Esophagus mucosa (tissue), 1 donor: Measurements from ENCODE around the gene ZNF43. TPM values are rescaled to one million over a fixed set of nuclear protein-coding genes. Genes with fewer than 3 reads are reported as not detected.
"Not testable (repeated sequence)": the region's sequence is repeated elsewhere in the genome, so short reads cannot be mapped to it uniquely, and the experiment has no call there.

Experiments used
- ATAC-seq: fragments of 200-7000 bp; cut with Tn5 transposase; one replicate; pipeline ENCODE4 v1.9.1; 2020
- total RNA-seq: library from RNA; stranded (reverse); gene quantifications from one replicate; pipeline ENCODE4 v1.2.4, GENCODE V29; 2023
- donor health status: DM: yes; HTN: yes; CAD: no.

The ZNF43 gene
- 4.5 TPM for total RNA-seq

GRCh38 chr19:21835810-21836444 is at the start of gene ZNF43:
Gene ZNF43, minus strand, starts transcription at chr19:21836182. Its CDS starts 144 bp downstream, at chr19:21836038.
- peak; percentile 100 for ATAC-seq

- ATAC-seq = not testable (repeated sequence)
These were observed 49.5 kb upstream of the ZNF43 start for GRCh38 chr19:21885516-21885915.

- ATAC-seq = not testable (repeated sequence)
These were observed 48.8 kb upstream of the ZNF43 start for GRCh38 chr19:21884786-21885185.

GRCh38 chr19:21883516-21883915 is 47.5 kb upstream of the ZNF43 start:
- ATAC-seq = no peak

- not testable (repeated sequence) for ATAC-seq
These were observed 44.8 kb upstream of the ZNF43 start for GRCh38 chr19:21880761-21881160.

- no peak for ATAC-seq
These were observed 42.7 kb upstream of the ZNF43 start for GRCh38 chr19:21878646-21879045.

GRCh38 chr19:21877976-21878375 is 42.0 kb upstream of the ZNF43 start:
- ATAC-seq = no peak

GRCh38 chr19:21876608-21877007 is 40.6 kb upstream of the ZNF43 start:
- not testable (repeated sequence) for ATAC-seq

GRCh38 chr19:21856773-21857514 is 21.0 kb upstream of the ZNF43 start:
- no peak for ATAC-seq

- peak; percentile 99 for ATAC-seq
These were observed 15.8 kb upstream of the ZNF43 start for GRCh38 chr19:21851596-21852345.

- ATAC-seq = no peak
These were observed 14.8 kb upstream of the ZNF43 start for GRCh38 chr19:21850656-21851255.

- no peak for ATAC-seq
These were observed 12.7 kb upstream of the ZNF43 start for GRCh38 chr19:21848706-21849105.

- ATAC-seq = no peak
These were observed 7.1 kb upstream of the ZNF43 start for GRCh38 chr19:21843081-21843480.

GRCh38 chr19:21841488-21842097 is 5.6 kb upstream of the ZNF43 start:
- no peak for ATAC-seq

GRCh38 chr19:21841081-21841480 is 5.1 kb upstream of the ZNF43 start:
- ATAC-seq = no peak

GRCh38 chr19:21839976-21840375 is 4.0 kb upstream of the ZNF43 start:
- ATAC-seq = no peak

- ATAC-seq = no peak
These were observed 2.7 kb upstream of the ZNF43 start for GRCh38 chr19:21838646-21839045.

- ATAC-seq = no peak
These were observed 563 bp downstream of the ZNF43 start for GRCh38 chr19:21835429-21835809.

GRCh38 chr19:21833733-21834132 is 2.2 kb downstream of the ZNF43 start:
- no peak for ATAC-seq

- ATAC-seq = no peak
These were observed 11.3 kb downstream of the ZNF43 start for GRCh38 chr19:21824679-21825078.

GRCh38 chr19:21823224-21823623 is 12.8 kb downstream of the ZNF43 start:
- ATAC-seq = no peak

GRCh38 chr19:21812448-21812847 is 23.5 kb downstream of the ZNF43 start:
- ATAC-seq = no peak
